ENCODE measurements around the gene SLC36A3.

The SLC36A3 gene

DNA sequence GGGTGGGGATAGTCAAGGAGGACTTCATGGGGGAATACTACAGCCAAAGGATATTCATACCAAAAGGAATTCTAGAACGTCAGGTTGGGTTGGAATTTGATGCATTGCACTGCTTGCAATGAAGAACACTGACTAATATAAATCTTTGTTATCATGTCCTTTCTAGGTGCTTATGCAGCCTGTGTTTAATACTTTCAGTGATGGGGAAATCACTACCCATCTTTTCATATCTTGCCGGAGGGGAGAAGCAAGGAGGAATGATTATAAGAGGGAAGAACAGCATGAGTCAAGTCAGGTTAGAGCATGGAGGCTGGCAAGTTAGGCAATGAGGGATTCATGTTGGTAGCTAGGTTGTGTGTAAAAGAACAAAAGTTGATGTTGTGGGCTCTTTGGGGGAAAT is 74.6 kb downstream of the SLC36A3 start:
- no peak overlapping the region for H3K4me3 ChIP-seq (ENCODE audit: low read length in 2 of 2)
- H3K4me2 ChIP-seq (ENCODE audit: insufficient read depth, low read length, poor library complexity, severe bottlenecking): no peak overlapping the region
- H2BK120ac ChIP-seq (ENCODE audit: low read depth, low read length): no peak overlapping the region
- H2AK5ac ChIP-seq (ENCODE audit: low read depth, low read length): no peak overlapping the region
- no peaks in the 10 kb centered on the region for H3K9me3 ChIP-seq (replicated peaks in 1 of 2; ENCODE audit: control insufficient read depth in 2 of 2, insufficient read depth in 1 of 2, low read depth in 1 of 2, low read length in 2 of 2)
- no peak overlapping the region for H2BK12ac ChIP-seq (ENCODE audit: low read length)
- H3K79me1 ChIP-seq (ENCODE audit: low read depth, low read length): no peaks in the 10 kb centered on the region
- H3K27ac ChIP-seq (replicated peaks; ENCODE audit: low read length): no peak overlapping the region
- H3K4ac ChIP-seq (ENCODE audit: low read length): no peak overlapping the region
- H3K36me3 ChIP-seq (replicated peaks in 1 of 2; ENCODE audit: control insufficient read depth in 2 of 2, insufficient read depth in 2 of 2, low read length in 2 of 2): no peaks in the 10 kb centered on the region
- no peak overlapping the region for H4K8ac ChIP-seq (ENCODE audit: low read depth, low read length)
- no peak overlapping the region for H3K9ac ChIP-seq (ENCODE audit: low read depth, low read length, poor library complexity)
- H4K91ac ChIP-seq (ENCODE audit: low read depth, low read length, poor library complexity): no peak overlapping the region
- H2BK15ac ChIP-seq (ENCODE audit: low read length): no peak overlapping the region
- no peak overlapping the region for H2AFZ ChIP-seq (ENCODE audit: low read length)
- WGBS, 2 donors (ENCODE audit: extremely low coverage in 2 of 2, insufficient read length in 2 of 2, insufficient replicate concordance in 1 of 2): no CpG with 5 or more reads among the region's 2 CpGs
- H3K23ac ChIP-seq (ENCODE audit: low read depth, low read length, poor library complexity): no peak overlapping the region
- no peak overlapping the region for H3K14ac ChIP-seq (ENCODE audit: low read length)
- peaks cover 0 to 15% (median 0%) of the 10 kb centered on the region in 3 experiments for H3K27me3 ChIP-seq (ENCODE audit: control insufficient read depth in 3 of 3, insufficient read depth in 3 of 3, low read depth in 1 of 3, low read length in 3 of 3)
- H3K4me1 ChIP-seq (ENCODE audit: control insufficient read depth in 2 of 2, insufficient read depth in 1 of 2, low read depth in 1 of 2, low read length in 2 of 2): no peaks in the 10 kb centered on the region
- H2BK5ac ChIP-seq (ENCODE audit: low read length): no peak overlapping the region
- no peak overlapping the region for H3K18ac ChIP-seq (ENCODE audit: low read length)
- DNase-seq (ENCODE audit: low spot score): no peak

DNA sequence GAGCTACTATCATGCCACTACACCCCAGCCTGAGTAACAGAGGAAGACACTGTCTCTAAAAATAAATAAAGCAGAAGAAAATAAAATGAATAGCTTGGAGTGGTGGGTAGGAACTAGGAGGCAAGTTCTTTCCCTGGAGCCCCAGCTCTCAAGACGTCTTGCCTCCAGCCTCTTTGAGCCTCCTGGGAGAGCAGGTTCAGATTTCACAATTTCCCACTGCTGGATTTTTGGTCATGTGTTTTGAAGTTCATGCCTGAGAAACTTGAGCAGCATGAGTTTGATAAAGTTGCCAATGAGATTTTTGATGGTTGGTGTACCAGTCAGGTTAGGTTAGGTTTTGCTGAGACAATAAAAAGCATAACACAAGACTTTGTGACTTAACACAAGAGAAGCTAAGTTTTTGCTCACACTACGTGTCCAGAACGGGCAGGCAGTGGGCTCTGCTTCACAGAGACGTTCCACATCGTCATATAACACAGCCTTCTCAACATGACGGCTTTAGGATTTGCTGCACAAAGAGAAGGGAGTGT is 75.6 kb downstream of the SLC36A3 start:
- Histone ChIP-seq H3K23ac (ENCODE audit: low read depth, low read length, poor library complexity) (no peak overlapping the region), H2AK5ac (ENCODE audit: low read depth, low read length) (no peak overlapping the region), H3K9ac (ENCODE audit: low read depth, low read length, poor library complexity) (no peak overlapping the region), H4K91ac (ENCODE audit: low read depth, low read length, poor library complexity) (no peak overlapping the region), H4K8ac (ENCODE audit: low read depth, low read length) (no peak overlapping the region), H3K4me1 (ENCODE audit: control insufficient read depth in 2 of 2, insufficient read depth in 1 of 2, low read depth in 1 of 2, low read length in 2 of 2) (peaks cover 3 to 6% of the 10 kb centered on the region in 2 donors), H3K27me3 (ENCODE audit: control insufficient read depth in 3 of 3, insufficient read depth in 3 of 3, low read depth in 1 of 3, low read length in 3 of 3) (peaks cover 0 to 20% (median 7%) of the 10 kb centered on the region in 3 experiments), H2BK15ac (ENCODE audit: low read length) (no peak overlapping the region), H3K14ac (ENCODE audit: low read length) (no peak overlapping the region), H3K4me2 (ENCODE audit: insufficient read depth, low read length, poor library complexity, severe bottlenecking) (no peak overlapping the region), H3K36me3 (replicated peaks in 1 of 2; ENCODE audit: control insufficient read depth in 2 of 2, insufficient read depth in 2 of 2, low read length in 2 of 2) (no peaks in the 10 kb centered on the region), H3K4me3 (ENCODE audit: low read length in 2 of 2) (no peak overlapping the region), H2BK120ac (ENCODE audit: low read depth, low read length) (no peak overlapping the region), H3K4ac (ENCODE audit: low read length) (no peak overlapping the region), H3K79me1 (ENCODE audit: low read depth, low read length) (no peaks in the 10 kb centered on the region), H3K27ac (replicated peaks; ENCODE audit: low read length) (no peak overlapping the region), H3K9me3 (replicated peaks in 1 of 2; ENCODE audit: control insufficient read depth in 2 of 2, insufficient read depth in 1 of 2, low read depth in 1 of 2, low read length in 2 of 2) (no peaks in the 10 kb centered on the region), H3K18ac (ENCODE audit: low read length) (no peak overlapping the region), H2BK5ac (ENCODE audit: low read length) (no peak overlapping the region), H2AFZ (ENCODE audit: low read length) (no peak overlapping the region), H2BK12ac (ENCODE audit: low read length) (no peak overlapping the region)
- DNase-seq (ENCODE audit: low spot score): no peak
- no CpG with 5 or more reads among the region's 6 CpGs for WGBS, 2 donors (ENCODE audit: extremely low coverage in 2 of 2, insufficient read length in 2 of 2, insufficient replicate concordance in 1 of 2)

Data from neuronal stem cell (in vitro differentiated cells).